ENCODE measurements around the gene USP11.
"Not testable (repeated sequence)": the region's sequence is repeated elsewhere in the genome, so short reads cannot be mapped to it uniquely, and the experiment has no call there.

The USP11 gene

DNA sequence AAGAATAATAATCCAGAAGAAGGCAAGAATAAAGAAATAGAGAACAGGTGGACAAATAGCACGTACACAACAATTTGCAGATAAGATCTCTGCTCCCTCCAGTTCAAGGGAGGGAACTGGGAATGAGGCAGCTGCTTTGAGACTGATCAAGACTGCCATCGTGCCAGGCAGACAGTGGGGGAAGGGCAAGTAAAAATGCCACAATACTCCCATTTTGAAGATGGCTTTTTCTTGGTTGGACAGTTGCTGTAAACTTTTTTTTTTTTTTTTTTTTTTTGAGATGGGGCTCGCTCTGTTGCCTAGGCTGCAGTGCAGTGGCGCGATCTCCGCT, 17.2 kb downstream of the USP11 start:
- DNase-seq, result no peak

DNA sequence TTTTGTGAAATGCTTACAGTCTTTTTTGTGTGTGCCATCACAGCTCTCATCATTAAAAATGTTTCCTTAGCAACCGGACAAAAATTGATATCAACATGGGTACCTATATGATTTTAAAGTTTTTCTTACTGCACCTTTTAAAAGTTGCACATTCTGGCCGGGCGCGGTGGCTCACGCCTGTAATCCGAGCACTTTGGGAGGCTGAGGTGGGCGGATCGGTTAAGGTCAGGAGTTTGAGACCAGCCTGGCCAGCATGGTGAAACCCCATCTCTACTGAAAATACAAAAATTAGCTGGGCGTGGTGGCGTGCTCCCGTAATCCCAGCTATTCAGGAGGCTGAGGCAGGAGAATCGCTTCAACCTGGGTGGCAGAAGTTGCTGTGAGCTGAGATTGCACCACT, 24.8 kb downstream of the USP11 start:
- not testable (repeated sequence) for DNase-seq

- peak; percentile 52 for DNase-seq
Observed at GRCh38 chrX:47264483-47265173, 31.8 kb downstream of the USP11 start.

- DNase-seq, result no peak
Observed at GRCh38 chrX:47266643-47267042, 33.8 kb downstream of the USP11 start.

DNA sequence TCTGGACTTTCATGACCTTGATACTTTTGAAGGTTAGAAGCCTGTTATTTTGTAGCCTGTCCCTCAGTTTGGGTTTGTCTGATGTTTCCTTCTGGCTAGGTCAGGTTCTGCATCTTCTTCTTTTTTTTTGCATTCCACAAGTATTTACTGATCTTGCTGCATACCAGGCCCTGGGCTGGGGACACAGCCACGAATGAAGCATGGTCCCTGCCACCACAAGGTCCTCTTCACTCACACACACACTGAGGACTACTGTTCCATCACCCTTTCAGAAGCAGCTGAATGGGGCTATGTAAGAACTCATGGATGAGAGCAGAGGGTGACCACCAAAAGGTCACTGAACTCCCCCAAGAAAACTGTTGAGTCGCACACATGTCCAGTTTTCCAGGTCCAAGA, 39.2 kb downstream of the USP11 start:
- DNase-seq, result no peak

- no peak for DNase-seq
Observed at GRCh38 chrX:47273011-47273730, 40.4 kb downstream of the USP11 start.

DNA sequence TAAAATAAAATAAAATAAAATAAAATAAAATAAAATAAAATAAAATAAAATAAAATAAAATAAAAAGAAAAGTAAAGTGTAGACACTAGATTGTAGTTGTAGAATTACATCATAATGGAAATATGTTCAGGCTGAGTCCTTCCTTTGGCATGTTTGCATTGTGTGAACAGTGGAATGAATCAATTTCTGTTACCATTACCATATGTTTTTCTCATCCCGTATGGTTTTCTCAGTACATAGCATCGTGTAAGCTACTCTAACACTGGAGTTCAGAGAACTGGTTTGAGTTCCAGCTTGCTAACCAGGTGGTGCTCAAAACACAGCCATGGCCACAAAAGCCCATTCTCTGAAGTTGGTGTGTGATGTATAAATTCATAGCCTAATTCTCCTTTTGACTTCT, 45.9 kb downstream of the USP11 start:
- no peak for DNase-seq

GRCh38 chrX:47283015-47283771, 50.4 kb downstream of the USP11 start:
- no peak for DNase-seq

DNA sequence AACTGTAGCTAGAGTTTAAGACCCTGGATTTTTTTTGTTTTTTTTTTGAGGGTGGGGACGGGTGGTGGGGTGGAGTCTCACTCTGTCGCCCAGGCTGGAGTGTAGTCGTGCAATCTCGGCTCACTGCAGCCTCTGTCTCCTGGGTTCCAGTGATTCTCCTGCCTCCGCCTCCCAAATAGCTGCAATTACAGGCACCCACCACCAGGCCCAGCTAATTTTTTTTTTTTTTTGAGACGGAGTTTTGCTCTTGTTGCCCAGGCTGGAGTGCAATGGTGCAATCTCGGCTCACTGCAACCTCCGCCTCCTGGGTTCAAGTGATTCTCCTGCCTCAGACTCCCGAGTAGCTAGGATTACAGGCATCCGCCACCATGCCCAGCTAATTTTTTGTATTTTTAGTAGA, 51.8 kb downstream of the USP11 start:
- not testable (repeated sequence) for DNase-seq

- DNase-seq, result no peak
Observed at GRCh38 chrX:47285836-47286320, 53.1 kb downstream of the USP11 start.

DNA sequence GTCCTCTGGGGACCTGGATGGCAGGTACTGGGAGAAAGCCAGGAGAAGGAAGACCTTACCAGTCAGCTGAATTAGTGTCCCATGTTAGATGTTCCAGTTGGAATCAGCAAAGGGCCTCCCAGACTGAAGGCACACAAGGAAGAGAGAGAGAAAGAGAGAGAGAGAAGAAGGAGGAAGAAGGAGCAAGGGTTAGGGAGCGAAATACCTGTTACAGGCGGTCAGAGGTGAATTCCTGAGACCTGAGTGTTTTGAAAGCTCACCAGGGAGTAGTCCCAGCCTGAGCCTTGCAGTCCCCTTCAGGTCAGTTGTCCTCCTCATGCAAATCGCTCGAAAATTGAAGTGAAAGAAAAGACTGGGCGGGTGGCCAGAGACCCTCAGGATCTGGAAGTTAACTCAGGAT, 60.3 kb downstream of the USP11 start:
- no peak for DNase-seq

DNA sequence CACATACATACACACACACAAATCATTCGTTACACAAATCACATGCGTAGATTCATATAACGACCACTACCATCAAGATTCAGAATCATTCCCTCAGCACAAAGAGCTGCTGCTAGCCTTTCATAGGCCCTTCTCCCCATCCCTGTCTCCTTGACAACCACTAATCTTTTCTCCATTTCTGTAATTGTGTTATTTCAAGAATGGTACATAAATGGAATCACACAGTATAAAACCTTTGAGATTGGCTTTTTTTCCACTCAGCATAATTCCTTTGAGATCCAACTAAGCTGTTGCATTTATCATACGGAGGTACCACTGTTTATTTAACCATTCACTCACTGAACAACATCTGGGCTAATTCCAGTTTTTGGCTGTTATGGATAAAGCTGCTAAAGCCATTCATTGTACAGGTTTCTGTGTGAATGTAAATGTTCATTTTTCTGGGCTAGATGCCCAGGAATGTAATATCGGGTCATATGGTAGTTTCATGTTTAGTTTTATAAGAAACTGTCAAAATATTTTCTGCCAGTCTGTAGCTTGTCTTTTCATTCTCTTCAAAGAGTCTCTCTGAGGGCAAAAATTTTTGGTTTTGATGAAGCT, 64.1 kb downstream of the USP11 start:
- DNase-seq, result no peak

DNA sequence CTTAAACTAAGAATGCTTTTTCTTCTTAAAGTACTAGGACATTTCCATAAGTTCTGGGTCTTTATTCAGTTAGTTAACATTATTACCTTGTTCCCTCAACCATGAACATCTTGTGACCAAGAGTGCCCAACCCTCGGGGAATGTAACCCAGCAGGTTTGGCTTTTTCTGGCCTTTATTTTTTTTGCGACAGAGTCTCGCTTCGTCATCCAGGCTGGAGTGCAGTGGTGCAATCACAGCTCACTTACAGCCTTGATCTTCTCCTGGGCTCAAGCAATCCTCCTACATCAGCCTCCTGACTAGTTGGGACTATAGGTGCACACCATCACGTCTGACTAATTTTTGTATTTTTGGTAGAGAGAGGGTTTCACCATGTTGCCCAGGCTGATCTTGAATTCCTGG, 65.1 kb downstream of the USP11 start:
- DNase-seq, result no peak

All from activated CD8-positive, alpha-beta memory T cell treated with anti-CD3 and anti-CD28 coated beads, Interleukin-2, amount 50 U/mL, for 48 hours (primary cell).